SK-N-MC (cell line): ENCODE data around the gene ZCCHC24.

Source experiments
- EZH2 ChIP-seq: fragments of 200-600 bp; sonication (generic); IDR thresholded peaks from one replicate; pipeline ENCODE4 v1.6.1; 2017; ENCODE audit warnings: antibody characterized with exemption
- FOXP2 ChIP-seq: optimal IDR thresholded peaks from 2 replicates; pipeline ENCODE3; 2011; ENCODE audit warnings: mild to moderate bottlenecking, moderate library complexity; ENCODE audit not compliant: insufficient read depth; ENCODE audit errors: extremely low read length, control extremely low read depth
- POLR2AphosphoS5 ChIP-seq: IDR thresholded peaks from 2 replicates; pipeline ENCODE4 v1.6.1; 2012; ENCODE audit warnings: mild to moderate bottlenecking, low read depth, low read length, borderline replicate concordance

- TF ChIP-seq EZH2: no peak
- no peak for TF ChIP-seq POLR2AphosphoS5
- no peak for TF ChIP-seq FOXP2
Measured at GRCh38 chr10:79402951-79403350, 42.5 kb downstream of the ZCCHC24 start.
